ENCODE results near the gene PTOV1.
A peak's percentile ranks its signal among the peaks of the same experiment; 100 is the strongest.

PTOV1 gene

DNA sequence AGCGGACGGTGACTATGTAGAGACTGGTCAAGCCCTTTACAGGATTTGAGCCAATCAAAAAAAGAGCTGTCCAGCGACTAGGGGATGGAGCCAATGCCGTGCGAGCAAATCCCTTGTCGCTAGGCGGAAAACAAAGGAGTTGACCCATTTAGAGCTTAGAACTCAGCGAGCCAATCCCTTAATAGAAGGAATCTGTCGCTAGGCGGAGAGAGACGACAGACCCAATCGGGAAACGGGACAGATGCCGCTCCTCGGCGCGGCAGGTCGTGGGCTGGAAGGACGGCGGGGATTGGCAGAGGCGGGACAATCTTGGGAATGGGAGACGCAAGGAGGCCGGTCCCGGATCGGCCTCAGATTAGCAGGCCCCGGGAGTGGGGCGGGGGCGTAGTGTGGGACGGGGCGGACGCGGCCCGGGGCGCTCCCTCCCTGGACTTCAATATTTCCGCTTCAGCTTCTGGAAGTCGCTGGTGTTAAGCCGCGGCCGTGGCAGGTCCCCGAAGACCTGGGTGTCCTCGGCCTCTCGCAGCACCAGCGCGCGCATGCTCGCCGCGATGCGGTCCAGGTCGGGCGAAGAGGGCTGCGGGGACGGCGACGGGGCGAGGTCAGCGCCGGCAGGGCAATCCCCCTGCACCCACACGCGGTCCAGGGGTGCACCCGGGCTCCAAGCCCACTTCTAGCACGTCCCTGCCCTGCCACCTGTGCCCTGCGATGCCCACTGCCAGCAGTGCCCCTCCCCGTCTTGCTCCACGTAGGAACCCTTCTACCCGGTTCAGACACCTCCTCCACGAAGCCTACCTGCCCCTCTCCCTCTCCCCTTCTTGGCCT is 18.7 kb downstream of the PTOV1 start:
- in situ Hi-C loops (cut with MboI; ENCODE audit: low pct_unique_long_range_greater_than_20kb, low sequenced_read_pairs, unreplicated experiment), result no loop called here
- peak; percentile 94 for DNase-seq (ENCODE audit: low spot score)
- TF ChIP-seq, protein P1, sequence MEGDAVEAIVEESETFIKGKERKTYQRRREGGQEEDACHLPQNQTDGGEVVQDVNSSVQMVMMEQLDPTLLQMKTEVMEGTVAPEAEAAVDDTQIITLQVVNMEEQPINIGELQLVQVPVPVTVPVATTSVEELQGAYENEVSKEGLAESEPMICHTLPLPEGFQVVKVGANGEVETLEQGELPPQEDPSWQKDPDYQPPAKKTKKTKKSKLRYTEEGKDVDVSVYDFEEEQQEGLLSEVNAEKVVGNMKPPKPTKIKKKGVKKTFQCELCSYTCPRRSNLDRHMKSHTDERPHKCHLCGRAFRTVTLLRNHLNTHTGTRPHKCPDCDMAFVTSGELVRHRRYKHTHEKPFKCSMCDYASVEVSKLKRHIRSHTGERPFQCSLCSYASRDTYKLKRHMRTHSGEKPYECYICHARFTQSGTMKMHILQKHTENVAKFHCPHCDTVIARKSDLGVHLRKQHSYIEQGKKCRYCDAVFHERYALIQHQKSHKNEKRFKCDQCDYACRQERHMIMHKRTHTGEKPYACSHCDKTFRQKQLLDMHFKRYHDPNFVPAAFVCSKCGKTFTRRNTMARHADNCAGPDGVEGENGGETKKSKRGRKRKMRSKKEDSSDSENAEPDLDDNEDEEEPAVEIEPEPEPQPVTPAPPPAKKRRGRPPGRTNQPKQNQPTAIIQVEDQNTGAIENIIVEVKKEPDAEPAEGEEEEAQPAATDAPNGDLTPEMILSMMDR (IDR thresholded peaks at IDR 0.05; ENCODE audit: extremely low read depth, insufficient read depth, missing control alignments), result no peak

DNA sequence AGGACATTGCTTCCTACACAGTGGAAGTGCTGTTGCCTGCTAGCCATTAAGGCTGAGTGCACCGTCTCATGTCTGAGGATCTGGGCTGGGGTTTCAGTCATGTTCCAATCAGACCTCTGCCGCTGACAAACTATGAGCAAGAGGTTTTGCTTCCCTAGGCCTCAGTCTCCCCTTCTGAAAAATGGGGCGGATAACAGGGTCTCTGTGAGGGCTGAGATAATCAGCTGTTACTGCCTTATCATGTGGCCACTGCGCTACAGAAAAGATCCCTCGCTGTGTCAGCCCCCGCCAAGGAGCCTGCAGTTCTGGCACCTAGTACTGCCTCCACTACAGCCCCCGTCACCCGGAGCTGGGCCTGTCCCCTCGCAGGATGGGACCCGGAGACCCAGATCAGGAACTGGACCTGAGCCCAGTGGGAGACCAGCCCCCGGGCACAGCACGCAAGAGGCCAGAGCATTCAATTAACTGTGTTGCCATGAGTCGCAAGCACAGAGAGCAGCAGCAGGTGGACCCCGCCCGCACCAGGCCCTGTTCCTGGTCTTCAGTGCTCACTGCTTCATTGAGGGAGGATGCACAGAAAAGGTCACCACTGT is 19.4 kb downstream of the PTOV1 start:
- DNase-seq (ENCODE audit: low spot score), result no peak
- in situ Hi-C loops (cut with MboI; ENCODE audit: low pct_unique_long_range_greater_than_20kb, low sequenced_read_pairs, unreplicated experiment), result no loop called here
- TF ChIP-seq, protein P1 (IDR thresholded peaks at IDR 0.05; ENCODE audit: extremely low read depth, insufficient read depth, missing control alignments), result no peak

DNA sequence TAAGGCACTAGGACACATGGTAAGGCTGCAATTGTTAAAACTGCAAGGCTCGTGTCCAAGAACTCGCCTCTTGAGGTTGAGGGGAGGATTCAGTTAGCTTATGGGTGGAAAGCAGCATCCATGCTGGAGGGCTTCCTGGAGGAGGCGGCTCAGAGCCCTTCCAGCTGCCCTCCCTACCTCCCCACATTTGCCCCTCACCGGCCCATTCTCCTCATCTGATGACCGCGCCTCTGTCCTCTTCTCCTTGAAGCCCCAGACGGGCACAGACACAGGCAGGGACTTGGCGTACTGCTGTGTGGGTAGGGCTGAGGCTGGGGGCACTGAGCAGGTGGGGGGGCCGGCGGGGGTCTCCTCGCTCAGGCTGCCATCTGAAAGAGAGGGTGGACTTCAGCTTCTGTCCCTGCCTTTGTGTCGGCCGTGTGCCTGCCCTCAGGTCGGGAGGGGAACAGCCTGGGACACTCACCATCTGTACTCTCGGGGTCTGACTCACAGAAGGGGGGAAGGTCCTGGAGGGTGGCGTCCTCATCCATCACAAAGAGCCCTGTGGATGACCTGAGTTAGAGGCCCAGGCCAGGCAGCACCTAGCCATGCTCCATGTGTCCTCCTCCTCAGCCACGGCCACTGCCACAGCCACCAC is 20.5 kb downstream of the PTOV1 start:
- TF ChIP-seq, protein P1 (IDR thresholded peaks at IDR 0.05; ENCODE audit: extremely low read depth, insufficient read depth, missing control alignments), result no peak
- DNase-seq (ENCODE audit: low spot score), result no peak
- in situ Hi-C loops (cut with MboI; ENCODE audit: low pct_unique_long_range_greater_than_20kb, low sequenced_read_pairs, unreplicated experiment), result no loop called here

DNA sequence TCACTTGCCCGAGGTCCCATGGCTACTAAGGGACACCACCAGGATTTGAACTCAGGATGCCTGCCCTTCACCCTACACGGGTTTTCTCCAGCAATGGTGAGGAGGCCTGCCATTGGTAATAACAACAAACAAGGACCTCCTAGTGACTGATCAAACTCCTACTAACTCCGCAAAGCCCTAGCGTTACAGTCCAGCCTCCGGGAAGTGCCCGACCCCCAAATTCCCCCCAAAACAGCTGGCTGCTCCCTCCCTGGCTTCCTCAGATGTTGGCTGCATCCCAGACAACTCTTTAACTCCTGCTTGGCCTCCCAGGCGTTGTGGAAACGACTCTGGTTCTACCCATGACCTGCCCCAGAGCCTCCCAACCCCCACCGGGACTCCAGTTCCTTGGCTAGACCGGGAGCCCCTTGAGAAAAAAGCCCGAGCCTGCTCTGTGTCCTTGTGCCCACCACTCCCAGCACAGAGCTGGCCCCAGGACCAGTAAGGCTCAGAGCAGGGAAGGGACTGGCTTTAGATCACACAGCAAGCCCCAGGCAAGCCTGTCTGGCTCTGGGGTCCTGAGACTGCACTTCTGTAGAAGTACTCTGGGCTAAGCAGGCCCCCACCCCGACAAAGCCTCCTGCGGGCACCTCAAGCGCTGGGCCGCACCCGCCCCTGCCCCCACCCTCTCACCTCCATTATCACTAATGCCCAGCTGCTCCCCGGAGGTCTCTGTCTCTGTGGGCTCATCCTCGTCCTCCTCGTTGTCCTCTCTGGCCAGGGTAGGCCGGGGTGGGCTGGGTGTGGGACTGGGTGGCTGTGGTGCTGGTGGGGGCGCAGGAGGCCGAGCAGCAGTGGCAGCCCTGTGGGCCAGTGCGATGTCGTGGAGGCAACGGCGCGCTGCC is 21.5 kb downstream of the PTOV1 start:
- TF ChIP-seq, protein P1 (IDR thresholded peaks at IDR 0.05; ENCODE audit: extremely low read depth, insufficient read depth, missing control alignments), result no peak
- DNase-seq (ENCODE audit: low spot score), result no peak
- in situ Hi-C loops (cut with MboI; ENCODE audit: low pct_unique_long_range_greater_than_20kb, low sequenced_read_pairs, unreplicated experiment), result no loop called here

DNA sequence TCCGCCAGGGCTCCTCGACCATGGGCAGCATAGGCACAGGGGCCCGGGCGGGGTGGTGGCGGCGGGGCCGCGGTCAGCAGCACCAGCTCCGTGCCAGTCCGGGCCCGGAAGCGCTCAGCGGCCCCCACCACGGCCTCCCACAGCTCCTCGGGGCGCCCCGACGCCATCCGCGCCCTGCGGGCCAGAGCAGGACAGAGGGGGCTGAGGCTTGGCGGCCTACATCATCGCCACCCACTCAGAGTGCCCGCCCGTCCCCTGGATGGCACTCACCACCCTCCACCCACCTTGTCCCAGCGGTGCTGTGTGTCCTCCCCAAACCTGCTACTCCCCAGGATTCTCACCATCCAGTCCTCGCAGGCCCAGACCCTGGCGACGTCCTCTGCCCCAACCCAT is 22.2 kb downstream of the PTOV1 start:
- TF ChIP-seq, protein P1 (IDR thresholded peaks at IDR 0.05; ENCODE audit: extremely low read depth, insufficient read depth, missing control alignments), result no peak
- DNase-seq (ENCODE audit: low spot score), result no peak
- in situ Hi-C loops (cut with MboI; ENCODE audit: low pct_unique_long_range_greater_than_20kb, low sequenced_read_pairs, unreplicated experiment), result no loop called here

DNA sequence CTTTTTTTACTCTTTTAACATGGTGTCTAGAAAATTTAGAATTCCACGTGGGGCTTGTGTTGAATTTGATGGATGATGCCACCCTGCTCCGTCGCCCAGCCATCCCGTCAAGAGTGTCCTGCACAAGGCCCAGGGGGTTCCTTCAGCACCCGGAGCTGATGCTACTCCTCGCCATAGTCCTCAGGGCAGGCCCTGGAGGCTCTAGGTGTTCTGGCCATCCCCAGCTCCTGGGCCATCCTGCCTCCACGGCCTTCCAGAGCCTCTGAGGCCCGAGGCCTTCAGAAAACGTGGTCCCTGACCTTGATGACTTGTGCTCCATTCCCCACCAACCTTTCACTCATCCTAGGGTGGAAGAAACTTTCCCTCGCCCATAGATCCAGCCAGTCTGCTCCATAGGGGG is 22.9 kb downstream of the PTOV1 start:
- no peak for DNase-seq (ENCODE audit: low spot score)
- in situ Hi-C loops (cut with MboI; ENCODE audit: low pct_unique_long_range_greater_than_20kb, low sequenced_read_pairs, unreplicated experiment), result no loop called here
- TF ChIP-seq, protein P1 (IDR thresholded peaks at IDR 0.05; ENCODE audit: extremely low read depth, insufficient read depth, missing control alignments), result no peak
